HuH-7 (cell line): ENCODE measurements around the gene CBX6.

Experiments
- DNase-seq: peaks from one replicate; pipeline ENCODE4 v3.0.0; 2011; ENCODE audit warnings: low spot score

The CBX6 gene

DNA sequence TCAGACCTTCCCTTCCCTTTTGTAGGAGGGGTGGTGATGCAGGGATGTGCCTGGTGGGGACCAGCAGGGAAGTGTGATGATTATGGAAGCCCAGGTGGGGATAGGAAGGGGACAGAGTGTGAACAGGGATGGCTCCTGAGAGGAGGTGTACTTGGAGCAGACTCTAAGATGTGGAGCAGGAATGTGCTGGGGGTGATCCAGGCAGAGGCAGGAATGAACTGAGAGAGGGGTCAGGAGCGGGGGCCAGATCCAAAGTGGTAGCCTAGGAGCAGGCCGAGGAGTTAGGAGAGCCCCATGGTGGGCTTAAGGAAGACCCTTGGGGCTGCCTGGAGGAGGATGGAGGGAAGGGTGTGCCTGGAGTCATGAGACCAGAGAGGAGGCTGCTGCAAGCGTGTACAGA is 31.9 kb downstream of the CBX6 start:
- no peak for DNase-seq

DNA sequence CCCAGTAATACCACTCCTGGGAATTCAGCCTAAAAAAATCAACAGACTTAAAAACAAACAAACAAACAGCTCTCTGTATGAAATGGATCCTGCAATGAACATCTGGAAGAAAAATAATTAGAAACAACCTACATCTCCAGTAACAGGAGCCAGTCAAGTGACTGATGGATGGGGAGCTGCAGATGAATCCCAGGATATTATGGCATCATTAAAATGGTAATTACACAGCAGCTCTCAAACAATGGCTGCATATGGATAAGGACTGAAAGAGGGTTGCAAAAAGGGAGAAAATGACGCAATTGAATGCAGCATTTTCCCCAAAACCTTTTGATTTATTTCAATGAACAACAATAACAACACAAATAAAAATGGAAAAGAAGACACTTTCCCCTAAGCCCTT is 32.3 kb downstream of the CBX6 start:
- no peak for DNase-seq

DNA sequence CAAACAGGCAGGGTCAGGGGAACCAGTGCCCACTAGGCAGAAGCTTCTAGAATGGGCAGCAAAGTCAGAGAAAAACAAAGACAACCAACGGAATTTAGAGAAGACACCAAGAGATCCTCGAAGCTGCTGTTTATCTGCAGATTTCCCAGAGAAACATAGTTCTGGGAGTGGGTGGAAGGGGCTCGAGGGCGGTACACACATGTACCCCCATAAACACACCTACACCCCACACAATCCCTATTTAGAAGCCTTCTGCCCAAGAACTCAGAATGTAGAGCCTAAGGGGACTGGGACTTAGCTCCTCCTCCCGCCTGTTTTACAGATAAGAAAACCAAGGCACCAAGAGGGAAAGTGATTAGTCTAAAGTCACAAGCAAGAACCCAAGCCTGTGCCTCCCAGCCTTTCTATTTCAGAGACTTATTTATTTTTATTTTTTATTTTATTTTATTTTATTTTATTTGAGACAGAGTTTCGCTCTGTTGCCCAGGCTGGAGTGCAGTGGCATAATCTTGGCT is 34.5 kb downstream of the CBX6 start:
- no peak for DNase-seq

DNA sequence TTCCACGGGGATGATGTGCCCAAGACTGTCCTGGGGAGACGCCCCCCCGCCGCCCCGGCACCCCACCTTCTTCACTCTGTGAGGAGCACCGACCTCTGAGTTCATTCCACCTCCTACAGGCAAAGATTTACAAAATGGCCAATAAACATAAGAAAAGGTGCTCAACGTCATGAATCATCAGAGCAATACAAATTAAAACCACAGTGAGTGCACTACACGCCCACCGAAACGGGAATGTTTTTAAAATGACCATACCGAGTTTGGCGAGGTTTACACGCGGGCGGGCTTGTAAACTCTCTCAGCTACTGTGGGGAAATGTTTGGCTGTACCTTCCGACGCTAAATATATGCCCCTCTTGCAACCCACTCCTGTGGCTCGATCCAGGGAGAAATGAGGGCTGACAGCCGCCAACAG is 36.1 kb downstream of the CBX6 start:
- DNase-seq: no peak

DNA sequence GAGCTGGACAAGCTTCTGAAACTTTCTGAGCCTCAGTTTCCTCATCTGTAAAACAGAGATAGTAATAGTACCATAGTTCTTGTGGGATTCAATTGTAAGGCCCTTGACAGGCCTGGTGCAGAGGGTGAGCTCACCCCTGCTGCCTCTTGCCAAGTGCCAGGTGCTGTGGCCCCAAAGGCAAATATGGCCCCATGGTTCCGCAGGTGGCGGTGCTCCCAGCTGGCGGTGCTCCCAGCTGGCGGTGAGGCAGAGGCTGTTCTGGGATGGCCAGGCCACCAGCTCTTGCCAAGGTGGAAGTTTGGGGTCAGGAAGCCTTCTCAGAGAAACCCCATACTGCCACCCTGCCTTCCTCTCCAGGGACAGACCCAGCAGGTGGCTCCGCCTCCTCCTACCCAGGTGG is 37.0 kb downstream of the CBX6 start:
- DNase-seq: no peak

DNA sequence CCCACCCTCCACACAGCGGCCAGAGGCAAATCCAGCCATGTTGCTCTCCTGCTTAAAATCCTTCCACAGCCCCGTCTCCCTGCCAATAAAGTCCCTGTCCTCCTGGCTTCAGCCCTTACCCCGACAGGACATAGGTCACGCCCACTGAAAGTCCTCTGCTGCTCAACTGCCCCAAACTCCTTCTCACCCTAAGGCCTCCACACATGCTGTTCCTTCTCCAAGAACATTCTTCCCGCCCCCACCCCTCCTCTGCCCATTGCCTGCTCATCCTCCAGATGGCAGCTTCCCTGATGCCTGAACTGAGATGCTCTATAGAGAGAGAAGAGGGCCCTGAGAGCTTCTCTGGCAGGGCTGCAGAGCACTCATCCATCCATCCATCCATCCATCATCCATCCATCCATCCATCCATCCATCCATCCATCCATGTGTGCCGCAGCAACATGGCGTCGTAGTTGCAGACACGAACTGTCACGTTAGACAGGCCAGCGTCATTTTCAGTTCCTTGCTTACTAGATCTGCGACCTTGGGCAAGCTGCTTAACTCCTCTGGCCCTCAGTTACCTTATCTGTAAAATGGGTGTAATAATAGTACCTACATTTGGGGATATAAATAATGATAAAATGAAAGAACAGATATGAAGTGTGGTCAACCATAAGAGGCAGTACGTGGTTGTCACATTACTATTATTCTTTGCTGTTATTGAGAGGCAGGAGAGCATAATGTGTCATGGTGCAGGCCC is 37.6 kb downstream of the CBX6 start:
- no peak for DNase-seq

DNA sequence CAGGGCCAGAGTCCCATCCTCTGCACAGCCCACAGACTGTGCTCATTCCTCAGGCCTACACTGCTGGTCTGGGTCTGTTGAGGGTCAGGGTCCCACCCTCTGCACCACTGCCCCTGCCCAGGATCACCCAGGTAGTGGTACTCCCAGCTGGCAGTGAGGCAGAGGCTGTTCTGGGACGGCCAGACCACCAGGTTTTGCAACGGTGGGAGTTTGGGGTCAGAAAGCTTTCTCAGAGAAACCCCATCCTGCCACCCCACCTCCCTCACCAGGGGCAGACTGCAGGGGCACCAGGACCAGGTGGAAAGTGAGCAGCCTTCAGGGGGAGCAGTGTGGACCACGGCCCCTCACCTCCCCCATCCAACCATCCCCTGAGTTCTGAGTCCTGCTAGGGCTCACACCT is 39.0 kb downstream of the CBX6 start:
- DNase-seq: no peak

DNA sequence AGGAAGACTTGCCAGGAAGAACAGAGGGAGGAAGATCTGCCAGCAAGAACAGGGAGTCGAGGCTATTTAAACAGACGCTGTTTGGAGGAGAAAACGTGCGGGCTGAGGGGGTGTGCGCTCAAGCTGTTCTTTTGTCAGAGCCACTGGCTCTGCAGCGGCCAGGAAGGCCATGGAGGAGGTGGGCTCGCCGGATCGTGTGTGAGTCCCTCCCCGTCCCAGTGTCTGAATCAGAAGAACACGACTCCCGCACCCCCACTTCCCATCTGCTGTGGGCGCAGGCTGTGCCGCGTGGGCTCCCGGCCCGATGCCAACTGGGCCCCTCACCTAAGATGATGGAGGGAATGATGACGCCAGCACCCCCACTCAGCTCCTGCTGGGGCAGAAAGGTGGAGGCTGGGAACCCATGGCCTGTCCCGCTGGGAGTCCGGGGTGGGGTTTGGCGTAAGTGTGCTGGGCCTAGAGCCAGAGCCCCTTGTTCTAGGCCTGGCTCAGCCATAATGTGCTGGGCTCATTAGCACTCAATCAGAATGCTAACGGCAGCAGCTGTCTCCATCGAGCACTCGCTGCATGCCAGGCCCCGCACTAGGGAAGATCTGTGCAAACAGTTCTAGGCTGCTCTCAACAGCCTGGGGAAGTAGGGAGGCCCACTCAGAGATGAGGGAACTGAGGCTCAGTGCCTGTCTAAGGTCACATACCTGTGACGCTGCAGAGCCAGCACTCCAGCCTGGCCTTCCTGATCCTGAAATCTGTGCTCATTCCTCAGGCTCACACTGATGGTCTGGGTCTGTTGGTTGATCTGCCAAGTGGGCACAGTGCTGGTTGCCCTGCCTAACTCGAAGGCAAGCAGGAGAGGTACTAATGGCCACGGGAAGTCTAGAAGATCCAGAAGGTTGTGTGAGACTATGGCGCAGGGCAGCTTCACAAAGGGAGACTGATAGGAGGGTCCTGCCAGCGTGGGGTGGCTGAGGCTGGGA is 39.7 kb downstream of the CBX6 start:
- no peak for DNase-seq

DNA sequence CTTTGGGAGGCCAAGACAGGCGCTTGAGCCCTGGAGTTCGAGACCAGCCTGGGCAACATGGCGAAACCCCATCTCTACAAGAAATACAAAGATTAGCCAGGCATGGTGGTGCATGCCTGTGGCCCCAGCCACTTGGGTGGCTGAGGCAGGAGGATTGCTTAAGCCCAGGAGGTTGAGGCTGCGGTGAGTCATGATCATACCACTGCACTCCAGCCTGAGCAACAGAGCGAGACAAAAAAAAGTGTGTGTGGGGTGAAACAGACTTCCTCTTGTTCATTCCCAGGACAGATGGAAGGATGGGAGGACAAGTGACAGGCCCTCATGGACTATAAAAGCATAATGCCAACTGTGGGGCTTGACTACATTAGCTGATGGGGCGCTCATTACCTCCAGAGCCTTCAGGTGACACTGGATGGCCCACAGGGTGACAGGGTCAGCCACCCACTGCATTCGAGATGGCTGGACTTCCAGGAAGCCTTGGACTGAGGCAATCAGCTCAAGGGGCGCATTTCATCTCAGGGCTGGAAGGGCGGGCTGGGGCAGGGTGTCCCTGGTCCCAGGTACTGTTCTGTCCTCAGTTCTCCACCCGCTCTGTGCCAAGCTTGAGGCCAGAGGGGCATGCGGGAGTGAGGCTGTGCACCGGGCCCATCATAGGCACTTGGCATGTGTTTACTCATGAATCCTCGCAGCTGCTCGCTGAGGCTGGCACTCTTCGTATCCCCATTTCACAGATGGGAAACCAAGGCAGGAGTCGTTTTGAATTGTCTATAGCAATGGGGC is 40.7 kb downstream of the CBX6 start:
- DNase-seq: no peak

DNA sequence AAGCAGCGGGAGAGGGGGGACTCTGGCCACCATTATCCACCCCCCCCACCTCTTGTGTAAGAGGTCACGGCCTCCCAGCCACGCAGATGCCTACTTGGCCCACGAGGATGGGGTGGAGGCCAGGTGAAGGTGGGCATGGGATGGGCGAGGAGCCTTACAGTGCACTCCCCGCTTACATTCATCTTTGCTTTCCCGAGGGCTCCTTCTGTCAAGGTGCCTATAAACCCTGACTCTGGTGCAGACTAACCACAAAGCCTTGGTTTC is 41.2 kb downstream of the CBX6 start:
- DNase-seq: no peak

DNA sequence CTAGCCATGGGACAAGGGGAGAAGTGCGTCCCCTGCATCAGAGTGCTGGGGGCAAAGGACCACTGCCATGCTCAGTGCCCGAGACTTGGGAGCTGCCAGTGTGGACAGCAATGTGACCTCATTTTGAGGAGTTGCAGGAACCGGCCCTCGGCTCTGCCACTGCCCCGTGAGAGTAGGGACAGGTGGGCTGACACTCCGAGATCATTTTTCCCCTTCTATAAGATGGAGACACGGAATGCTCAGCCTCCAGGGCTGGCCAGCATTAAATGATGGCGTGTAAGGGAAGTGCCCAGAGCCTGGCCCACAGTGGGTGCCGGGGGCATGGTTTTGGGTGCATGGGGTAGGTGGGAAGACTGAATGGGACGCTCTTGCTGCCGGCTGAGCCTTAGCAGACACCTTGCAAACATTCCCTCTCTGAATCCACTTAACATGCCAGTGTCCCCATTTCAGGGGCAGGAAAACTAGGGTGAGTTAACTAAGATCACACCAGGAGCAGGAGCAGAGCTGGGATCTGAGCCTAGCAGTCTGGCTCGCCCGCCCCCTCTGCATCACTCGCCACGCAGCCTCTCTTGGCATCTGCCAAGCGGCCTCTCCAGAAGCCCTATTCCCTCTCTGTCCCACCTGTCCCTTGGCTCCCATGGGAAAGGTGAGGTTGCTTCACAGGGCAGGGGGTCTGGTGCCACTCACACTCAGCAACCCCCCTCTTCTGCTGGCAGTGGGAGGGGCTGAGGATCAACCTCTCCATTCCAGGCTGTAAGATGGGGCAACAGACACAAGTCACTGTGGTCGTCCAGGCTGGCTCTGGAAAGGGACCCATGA is 41.8 kb downstream of the CBX6 start:
- no peak for DNase-seq

DNA sequence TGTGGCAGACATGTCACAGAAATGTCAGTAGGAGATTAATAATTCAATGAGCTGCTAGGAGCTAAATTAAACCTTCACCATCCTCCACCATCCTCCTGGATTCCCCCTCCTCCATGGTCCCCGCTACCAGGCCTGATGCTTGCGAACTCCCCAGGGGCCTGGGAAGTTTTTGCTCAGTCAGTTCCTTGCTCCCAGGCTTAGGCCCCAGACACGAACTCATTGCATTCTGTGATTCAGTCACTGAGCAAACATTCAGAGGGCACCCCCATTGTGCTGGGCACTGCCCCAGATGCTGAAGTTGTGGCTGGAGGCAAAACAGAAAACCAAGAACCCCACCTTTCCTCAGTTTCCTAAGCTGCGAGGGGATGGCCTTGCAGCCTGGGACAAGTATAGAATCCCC is 42.5 kb downstream of the CBX6 start:
- DNase-seq: no peak

DNA sequence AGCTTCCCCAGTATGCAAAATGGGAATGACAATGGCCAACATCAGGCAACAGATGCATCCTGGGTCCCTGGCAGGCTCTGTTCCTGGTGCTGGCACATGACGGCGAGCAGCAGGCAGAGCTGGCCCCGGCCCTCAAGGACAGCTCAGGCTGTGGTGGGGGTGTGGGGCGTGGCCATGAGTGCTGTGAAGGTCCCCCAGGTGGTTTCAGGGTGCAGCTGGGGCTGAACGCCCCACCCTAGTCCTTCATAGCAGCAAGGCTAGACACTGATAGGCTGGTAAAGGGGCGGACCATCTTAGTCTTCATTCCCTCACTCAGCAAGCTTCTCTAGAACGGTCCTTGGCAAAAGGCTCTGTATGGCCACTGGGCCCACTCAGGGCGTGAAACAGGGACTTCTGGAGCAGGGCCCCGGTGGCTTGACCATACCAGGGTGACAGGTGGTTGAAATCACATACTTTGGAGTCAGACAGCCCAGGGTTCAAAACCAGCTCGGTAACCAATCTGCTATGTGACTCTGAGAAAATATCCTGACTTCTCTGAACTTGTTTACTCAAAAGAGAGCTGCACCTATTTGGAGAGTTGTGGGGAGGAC is 43.3 kb downstream of the CBX6 start:
- DNase-seq: no peak

DNA sequence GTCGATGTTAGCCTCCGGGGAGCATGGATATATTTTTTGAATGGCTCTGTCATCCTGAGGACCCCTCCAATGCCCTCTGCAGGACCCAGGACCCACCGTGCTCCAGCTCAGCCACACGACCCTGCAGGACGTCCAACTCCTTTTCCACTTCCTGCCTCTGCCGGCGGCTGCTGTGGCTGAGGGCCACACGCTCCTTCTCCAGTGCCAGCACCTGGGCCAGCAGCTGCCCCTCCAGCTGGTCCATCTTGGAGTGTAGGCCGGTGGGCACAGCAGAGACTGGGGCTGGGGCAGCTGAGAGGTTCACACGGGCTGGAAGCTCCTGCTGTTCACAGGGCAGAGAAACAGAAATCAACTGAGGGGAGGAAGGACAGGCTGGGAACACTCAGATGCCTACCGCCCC is 43.8 kb downstream of the CBX6 start:
- no peak for DNase-seq

DNA sequence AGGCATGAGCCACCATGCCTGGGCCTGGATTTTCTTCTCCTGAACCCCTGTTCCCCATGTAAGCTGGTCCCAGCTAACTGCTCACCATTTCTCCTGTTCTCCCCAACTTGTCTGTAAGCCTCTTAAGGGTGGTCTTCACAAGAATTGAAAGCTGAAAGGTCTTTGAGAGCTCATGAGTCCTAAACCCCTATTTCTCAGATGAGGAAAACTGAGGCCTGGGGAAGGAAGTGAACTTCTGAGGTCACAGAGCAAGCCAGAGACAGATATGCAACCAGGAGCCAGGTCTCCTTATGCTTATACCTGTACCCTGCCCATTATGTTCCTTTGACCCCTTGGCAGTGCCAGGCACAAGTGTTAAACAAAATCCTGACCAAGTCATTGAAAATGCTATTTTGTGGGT is 44.5 kb downstream of the CBX6 start:
- DNase-seq: no peak

DNA sequence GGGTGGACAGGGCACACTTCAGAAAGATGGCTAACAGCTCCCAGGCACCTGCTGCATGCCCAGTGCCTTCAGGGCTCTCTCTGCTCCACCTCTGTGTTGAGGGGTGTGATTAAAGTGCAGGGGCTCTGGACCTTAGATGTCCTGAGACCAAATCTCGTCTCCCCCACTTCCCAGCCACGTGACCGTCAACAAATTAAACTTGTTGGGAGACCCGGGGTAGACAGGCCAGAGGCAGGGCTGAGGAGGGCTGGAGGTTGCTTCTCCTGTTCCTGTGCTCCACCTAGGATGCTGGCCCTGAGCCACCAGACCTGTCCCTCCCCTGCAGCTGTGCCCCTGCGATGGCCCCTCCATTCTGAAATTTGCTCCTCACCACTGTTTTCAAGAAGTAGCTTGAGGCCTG is 45.2 kb downstream of the CBX6 start:
- no peak for DNase-seq

DNA sequence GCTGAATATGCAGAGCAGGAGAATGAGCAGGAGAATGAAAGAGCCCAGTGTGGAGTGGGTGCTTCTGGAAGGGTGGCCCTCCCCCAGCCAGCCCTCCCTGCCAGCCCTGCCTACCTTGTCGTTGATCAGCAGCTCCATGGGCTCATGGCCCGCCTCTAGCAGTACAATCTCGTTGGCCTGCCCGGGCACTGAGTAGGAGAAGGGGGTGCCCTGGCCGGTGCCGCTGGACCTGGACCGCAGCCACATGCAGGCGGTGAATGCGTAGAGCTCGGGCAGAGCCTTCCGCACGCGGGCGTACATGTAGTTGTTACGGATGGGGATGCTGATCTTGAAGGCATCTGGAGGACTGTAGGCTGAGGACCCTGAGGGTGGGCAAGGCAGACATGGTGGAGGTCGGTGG is 45.6 kb downstream of the CBX6 start:
- no peak for DNase-seq

DNA sequence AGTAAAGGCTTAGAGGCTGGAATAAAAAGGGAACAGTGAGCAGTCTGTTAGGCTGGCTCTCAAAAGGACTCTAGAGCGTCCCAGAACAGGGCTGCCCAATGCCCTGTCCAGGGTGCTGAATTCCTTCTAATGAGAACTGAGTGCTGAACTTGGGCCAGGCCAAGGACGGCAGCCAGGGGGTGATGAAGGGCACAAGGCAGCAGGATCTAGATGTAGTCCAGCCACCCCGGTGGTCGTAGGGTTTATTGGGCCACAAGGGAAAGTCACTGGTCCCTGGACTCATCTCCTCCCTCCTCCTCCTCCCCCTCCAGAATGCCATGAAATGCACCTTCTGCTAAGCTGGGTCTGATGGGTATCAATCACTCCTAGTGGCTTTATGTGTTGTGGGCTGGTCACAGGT is 47.4 kb downstream of the CBX6 start:
- DNase-seq: peak; percentile 88

DNA sequence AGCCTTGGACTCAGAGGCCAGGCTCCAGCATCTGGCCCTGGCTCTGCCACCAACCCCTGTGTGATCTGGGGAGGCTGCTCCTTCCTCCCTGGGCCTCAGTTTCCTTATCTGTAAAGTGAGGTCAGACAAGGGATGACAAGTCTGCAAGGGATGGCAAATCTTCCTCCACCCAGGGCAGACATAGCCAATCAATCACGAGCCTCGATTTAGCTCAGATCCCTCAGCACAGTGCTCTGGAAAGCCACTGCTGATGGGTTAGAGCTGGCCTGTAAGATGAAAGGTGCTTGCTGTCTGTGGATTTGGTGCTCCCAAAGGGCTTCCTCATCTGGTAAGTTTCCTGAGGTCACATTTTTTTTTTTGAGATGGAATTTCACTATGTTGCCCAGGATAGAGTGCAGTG is 48.4 kb downstream of the CBX6 start:
- no peak for DNase-seq

DNA sequence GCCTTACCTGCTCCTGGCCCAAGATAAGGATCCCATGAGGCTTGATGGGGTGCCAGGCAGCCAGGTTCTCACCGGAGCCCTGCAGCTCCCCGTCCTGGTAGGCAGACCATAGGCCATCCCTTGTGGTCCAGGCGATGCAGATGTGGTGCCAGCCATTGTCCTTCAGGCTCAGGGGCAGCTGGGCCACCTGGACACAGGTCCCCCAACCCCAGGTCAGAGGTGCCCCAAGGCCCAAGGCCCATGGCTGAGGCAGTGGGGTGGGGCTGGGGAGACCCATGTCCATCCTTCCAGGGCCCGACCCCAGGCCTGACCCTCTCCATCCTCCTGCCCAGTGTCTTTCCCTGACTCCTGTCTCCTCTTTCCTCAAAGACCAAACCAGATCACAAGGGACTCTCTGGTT is 48.9 kb downstream of the CBX6 start:
- DNase-seq: no peak

DNA sequence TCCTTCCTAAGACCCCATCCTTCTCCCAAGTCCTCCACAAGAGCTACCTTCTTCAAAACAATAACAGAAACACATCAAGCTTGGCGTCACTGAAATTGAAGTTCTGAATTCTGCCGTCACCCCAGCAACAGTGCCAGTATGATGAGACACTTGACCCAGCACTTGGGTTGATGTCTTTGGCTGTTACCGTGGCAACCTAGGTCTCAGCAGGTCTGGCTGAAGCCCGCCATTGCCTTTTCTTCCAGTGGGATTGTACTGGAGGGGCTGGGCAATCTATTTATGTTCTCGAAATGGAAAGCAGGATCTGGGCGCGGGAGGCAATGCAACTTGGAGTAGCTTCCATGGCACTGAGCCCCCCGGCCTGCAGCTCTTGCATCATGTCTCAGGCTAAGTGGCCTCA is 52.0 kb downstream of the CBX6 start:
- DNase-seq: no peak
